ENCODE results near the gene CHIA. TPM values are rescaled to one million over a fixed set of nuclear protein-coding genes. Genes with fewer than 3 reads are reported as not detected.
A peak's percentile ranks its signal among the peaks of the same experiment; 100 is the strongest.

The CHIA gene
- total RNA-seq, 3 donors from 2014 or later, result not detected

DNA sequence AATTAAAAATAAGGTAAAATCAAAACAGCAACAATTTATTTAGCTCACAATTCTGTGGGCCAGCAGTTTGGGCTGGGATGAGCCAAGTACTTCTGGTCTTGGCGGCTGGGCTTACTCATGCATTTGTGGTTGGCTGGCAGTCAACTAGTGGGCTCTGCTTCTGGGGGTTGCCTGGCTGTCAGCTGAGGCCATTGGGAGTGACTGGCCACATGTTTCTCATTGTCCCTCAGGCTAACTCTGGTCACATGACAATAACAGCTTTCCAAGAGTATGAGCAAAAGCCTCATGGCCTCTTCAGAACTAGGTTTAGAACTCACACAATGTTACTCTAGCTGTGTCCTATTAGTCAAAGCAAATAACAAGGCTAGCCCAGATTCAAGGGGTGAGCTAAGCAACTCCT, 15.6 kb upstream of the CHIA start:
- Histone ChIP-seq H3K27ac (peak overlapping the region; percentile 11 to 67), H3K4me3 (peak overlapping the region in 1 of 3 donors; percentile 3), H3K36me3 (no peaks in the 10 kb centered on the region), H3K9me3 (no peaks in the 10 kb centered on the region), H3K27me3 (peaks cover 0 to 16% of the 10 kb centered on the region in 2 donors), H3K4me1 (no peaks in the 10 kb centered on the region)
- peak in 1 of 2 donors; percentile 47 for DNase-seq (ENCODE audit: low spot score in 2 of 2)
- TF ChIP-seq, protein P1, sequence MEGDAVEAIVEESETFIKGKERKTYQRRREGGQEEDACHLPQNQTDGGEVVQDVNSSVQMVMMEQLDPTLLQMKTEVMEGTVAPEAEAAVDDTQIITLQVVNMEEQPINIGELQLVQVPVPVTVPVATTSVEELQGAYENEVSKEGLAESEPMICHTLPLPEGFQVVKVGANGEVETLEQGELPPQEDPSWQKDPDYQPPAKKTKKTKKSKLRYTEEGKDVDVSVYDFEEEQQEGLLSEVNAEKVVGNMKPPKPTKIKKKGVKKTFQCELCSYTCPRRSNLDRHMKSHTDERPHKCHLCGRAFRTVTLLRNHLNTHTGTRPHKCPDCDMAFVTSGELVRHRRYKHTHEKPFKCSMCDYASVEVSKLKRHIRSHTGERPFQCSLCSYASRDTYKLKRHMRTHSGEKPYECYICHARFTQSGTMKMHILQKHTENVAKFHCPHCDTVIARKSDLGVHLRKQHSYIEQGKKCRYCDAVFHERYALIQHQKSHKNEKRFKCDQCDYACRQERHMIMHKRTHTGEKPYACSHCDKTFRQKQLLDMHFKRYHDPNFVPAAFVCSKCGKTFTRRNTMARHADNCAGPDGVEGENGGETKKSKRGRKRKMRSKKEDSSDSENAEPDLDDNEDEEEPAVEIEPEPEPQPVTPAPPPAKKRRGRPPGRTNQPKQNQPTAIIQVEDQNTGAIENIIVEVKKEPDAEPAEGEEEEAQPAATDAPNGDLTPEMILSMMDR (IDR thresholded peaks at IDR 0.05), result no peak
- TF ChIP-seq POLR2AphosphoS5 (IDR thresholded peaks at IDR 0.05) (peak; percentile 20 to 47 (median 33)), POLR2A (IDR thresholded peaks at IDR 0.05) (no peak)
- intact Hi-C loops (cut with DNase I; ENCODE audit: low total_unique reads), result no loop called here

- Histone ChIP-seq H3K27ac (peak overlapping the region; percentile 56 to 67), H3K4me3 (no peak overlapping the region), H3K4me1 (no peaks in the 10 kb centered on the region), H3K27me3 (peaks cover 0 to 8% of the 10 kb centered on the region in 2 donors), H3K9me3 (no peaks in the 10 kb centered on the region), H3K36me3 (no peaks in the 10 kb centered on the region)
- TF ChIP-seq, protein P1 (IDR thresholded peaks at IDR 0.05), result no peak
- TF ChIP-seq POLR2AphosphoS5 (IDR thresholded peaks at IDR 0.05), result no peak
- no peak for TF ChIP-seq POLR2A (IDR thresholded peaks at IDR 0.05)
- intact Hi-C loops (cut with DNase I; ENCODE audit: low total_unique reads), result no loop called here
- no peak for DNase-seq (ENCODE audit: low spot score in 2 of 2)
Measured at GRCh38 chr1:111275780-111276433, 14.7 kb upstream of the CHIA start.

GRCh38 chr1:111279144-111279543, 11.5 kb upstream of the CHIA start:
- H3K36me3 ChIP-seq, result no peaks in the 10 kb centered on the region
- H3K27me3 ChIP-seq, result no peaks in the 10 kb centered on the region
- no peak overlapping the region for H3K4me3 ChIP-seq
- TF ChIP-seq POLR2A (IDR thresholded peaks at IDR 0.05), result no peak
- no peak for TF ChIP-seq POLR2AphosphoS5 (IDR thresholded peaks at IDR 0.05)
- TF ChIP-seq, protein P1 (IDR thresholded peaks at IDR 0.05), result no peak
- H3K27ac ChIP-seq, result no peak overlapping the region
- intact Hi-C loops (cut with DNase I; ENCODE audit: low total_unique reads), result no loop called here
- no peaks in the 10 kb centered on the region for H3K4me1 ChIP-seq
- H3K9me3 ChIP-seq, result no peaks in the 10 kb centered on the region
- no peak for DNase-seq (ENCODE audit: low spot score in 2 of 2)

GRCh38 chr1:111280267-111280666, 10.4 kb upstream of the CHIA start:
- Histone ChIP-seq H3K4me3 (no peak overlapping the region), H3K4me1 (no peaks in the 10 kb centered on the region), H3K27ac (no peak overlapping the region), H3K27me3 (no peaks in the 10 kb centered on the region), H3K36me3 (no peaks in the 10 kb centered on the region), H3K9me3 (no peaks in the 10 kb centered on the region)
- DNase-seq (ENCODE audit: low spot score in 2 of 2), result no peak
- intact Hi-C loops (cut with DNase I; ENCODE audit: low total_unique reads), result no loop called here
- TF ChIP-seq, protein P1 (IDR thresholded peaks at IDR 0.05), result no peak
- no peak for TF ChIP-seq POLR2A (IDR thresholded peaks at IDR 0.05)
- TF ChIP-seq POLR2AphosphoS5 (IDR thresholded peaks at IDR 0.05), result no peak

DNA sequence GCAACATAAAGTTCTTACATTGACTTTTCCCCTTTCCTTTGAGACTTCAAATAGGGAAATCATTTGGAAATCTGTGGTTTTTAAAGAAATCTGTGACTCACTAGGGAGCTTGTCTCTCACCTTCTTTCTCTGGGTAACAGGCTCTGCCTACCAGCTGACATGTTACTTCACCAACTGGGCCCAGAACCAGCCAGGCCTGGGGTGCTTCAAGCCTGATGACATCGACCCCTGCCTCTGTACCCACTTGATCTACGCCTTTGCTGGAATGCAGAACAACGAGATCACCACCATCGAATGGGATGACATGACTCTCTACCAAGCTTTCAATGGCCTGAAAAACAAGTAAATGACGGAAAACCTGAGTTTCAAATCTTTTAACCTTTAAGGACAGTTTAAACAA, 9.2 kb upstream of the CHIA start:
- Histone ChIP-seq H3K9me3 (no peaks in the 10 kb centered on the region), H3K36me3 (no peaks in the 10 kb centered on the region), H3K27ac (no peak overlapping the region), H3K27me3 (no peaks in the 10 kb centered on the region), H3K4me3 (no peak overlapping the region), H3K4me1 (no peaks in the 10 kb centered on the region)
- TF ChIP-seq, protein P1 (IDR thresholded peaks at IDR 0.05), result no peak
- TF ChIP-seq POLR2A (IDR thresholded peaks at IDR 0.05), result no peak
- DNase-seq (ENCODE audit: low spot score in 2 of 2), result no peak
- intact Hi-C loops (cut with DNase I; ENCODE audit: low total_unique reads), result no loop called here
